OCI-LY1 (cell line): Measurements from ENCODE around the gene TRAPPC1.

Experiments
- H2AFZ ChIP-seq: fragments of 200-600 bp; sonication (generic), shearing (Covaris generic); 2 replicates; pipeline ENCODE4 v1.6.0; 2014; ENCODE audit warnings: antibody characterized with exemption, mild to moderate bottlenecking, low read length
- H3F3A ChIP-seq: fragments of 200-600 bp; sonication (generic), shearing (Covaris generic); 2 replicates; pipeline ENCODE4 v1.6.0; 2014; ENCODE audit warnings: mild to moderate bottlenecking, antibody characterized with exemption, low read length, moderate library complexity; ENCODE audit not compliant: insufficient read depth
- H3K27ac ChIP-seq: fragments of 200-600 bp; sonication (generic); 2 replicates; pipeline ENCODE4 v1.5.1; 2014; ENCODE audit warnings: low read length, mixed run types, mild to moderate bottlenecking, low read depth; ENCODE audit not compliant: poor library complexity, severe bottlenecking
- H3K27me3 ChIP-seq: fragments of 200-600 bp; sonication (generic); 2 replicates; pipeline ENCODE4 v1.6.0; 2014; ENCODE audit warnings: antibody characterized with exemption, mild to moderate bottlenecking, low read length, moderate library complexity; ENCODE audit not compliant: insufficient read depth
- H3K36me3 ChIP-seq: fragments of 200-600 bp; sonication (generic); 2 replicates; pipeline ENCODE4 v1.6.1; 2014; ENCODE audit warnings: mild to moderate bottlenecking, antibody characterized with exemption, low read length, moderate library complexity, mixed read lengths; ENCODE audit not compliant: insufficient read depth
- H3K4me1 ChIP-seq: fragments of 200-600 bp; sonication (generic); 2 replicates; pipeline ENCODE4 v1.5.1; 2014; ENCODE audit warnings: mild to moderate bottlenecking, low read length, moderate library complexity; ENCODE audit not compliant: insufficient read depth, severe bottlenecking
- H3K4me2 ChIP-seq: fragments of 200-600 bp; sonication (generic), shearing (Covaris generic); 2 replicates; pipeline ENCODE4 v1.6.1; 2014; ENCODE audit warnings: low read length
- H3K4me3 ChIP-seq: fragments of 200-600 bp; sonication (generic); 2 replicates; pipeline ENCODE4 v1.5.1; 2014; ENCODE audit warnings: low read length, low read depth, mild to moderate bottlenecking, mixed read lengths; ENCODE audit not compliant: poor library complexity, severe bottlenecking
- H3K79me2 ChIP-seq: fragments of 200-600 bp; shearing (Covaris generic); 2 replicates; pipeline ENCODE4 v1.6.1; 2016; ENCODE audit warnings: mixed run types, low read length, mixed read lengths; ENCODE audit not compliant: insufficient read depth
- H3K9ac ChIP-seq: fragments of 200-600 bp; sonication (generic), shearing (Covaris generic); 2 replicates; pipeline ENCODE4 v1.6.1; 2014; ENCODE audit warnings: mild to moderate bottlenecking, low read length, mixed read lengths
- H3K9me2 ChIP-seq: fragments of 200-600 bp; sonication (generic), shearing (Covaris generic); 2 replicates; pipeline ENCODE4 v1.6.1; 2014; ENCODE audit warnings: low read depth, mild to moderate bottlenecking, low read length, mixed read lengths
- H3K9me3 ChIP-seq: fragments of 200-600 bp; shearing (Covaris generic); 2 replicates; pipeline ENCODE4 v1.6.1; 2014; ENCODE audit warnings: low read length, mixed read lengths
- H4K20me1 ChIP-seq: fragments of 200-600 bp; sonication (generic), shearing (Covaris generic); 2 replicates; pipeline ENCODE4 v1.6.0; 2016; ENCODE audit warnings: mild to moderate bottlenecking, low read length; ENCODE audit not compliant: insufficient read depth
- CTCF ChIP-seq: fragments of 200-600 bp; sonication (generic), shearing (Covaris generic); IDR thresholded peaks from 2 replicates; pipeline ENCODE4 v1.5.1; 2017; ENCODE audit warnings: mild to moderate bottlenecking, antibody characterized with exemption, low read length, moderate library complexity, mixed read lengths
- EZH2 ChIP-seq: fragments of 200-600 bp; sonication (generic), shearing (Covaris generic); IDR thresholded peaks from 2 replicates; pipeline ENCODE4 v1.8.0; 2017; ENCODE audit warnings: borderline replicate concordance, mixed run types, mild to moderate bottlenecking, antibody characterized with exemption, low read length, moderate library complexity, mixed read lengths

The TRAPPC1 gene

GRCh38 chr17:7943291-7943690 is 11.5 kb upstream of the TRAPPC1 start:
- no peaks in the 10 kb centered on the region for H3F3A ChIP-seq
- no peaks in the 10 kb centered on the region for H3K4me1 ChIP-seq
- H3K27ac ChIP-seq: no peak overlapping the region
- no peak overlapping the region for H2AFZ ChIP-seq
- no peaks in the 10 kb centered on the region for H3K9me3 ChIP-seq
- TF ChIP-seq CTCF: no peak
- no peak for TF ChIP-seq EZH2
- no peaks in the 10 kb centered on the region for H4K20me1 ChIP-seq
- H3K36me3 ChIP-seq: peaks cover 90% of the 10 kb centered on the region
- H3K79me2 ChIP-seq: no peaks in the 10 kb centered on the region
- no peak overlapping the region for H3K9ac ChIP-seq
- H3K4me2 ChIP-seq: no peak overlapping the region
- H3K27me3 ChIP-seq: no peaks in the 10 kb centered on the region
- H3K4me3 ChIP-seq: no peak overlapping the region
- no peaks in the 10 kb centered on the region for H3K9me2 ChIP-seq

- H3K9me3 ChIP-seq: no peaks in the 10 kb centered on the region
- H3K27me3 ChIP-seq: no peaks in the 10 kb centered on the region
- H3K4me1 ChIP-seq: no peaks in the 10 kb centered on the region
- no peaks in the 10 kb centered on the region for H3F3A ChIP-seq
- H3K4me2 ChIP-seq: no peak overlapping the region
- no peak overlapping the region for H3K4me3 ChIP-seq
- no peak overlapping the region for H3K27ac ChIP-seq
- H3K79me2 ChIP-seq: no peaks in the 10 kb centered on the region
- peaks cover 85% of the 10 kb centered on the region for H3K36me3 ChIP-seq
- no peaks in the 10 kb centered on the region for H4K20me1 ChIP-seq
- H2AFZ ChIP-seq: no peak overlapping the region
- no peaks in the 10 kb centered on the region for H3K9me2 ChIP-seq
- no peak overlapping the region for H3K9ac ChIP-seq
- TF ChIP-seq EZH2: no peak
Observed at GRCh38 chr17:7940743-7941142, 9.0 kb upstream of the TRAPPC1 start.

GRCh38 chr17:7940034-7940433 is 8.3 kb upstream of the TRAPPC1 start:
- H2AFZ ChIP-seq: no peak overlapping the region
- no peaks in the 10 kb centered on the region for H3F3A ChIP-seq
- H3K9ac ChIP-seq: no peak overlapping the region
- TF ChIP-seq EZH2 (no peak), CTCF (no peak)
- no peaks in the 10 kb centered on the region for H3K4me1 ChIP-seq
- H3K9me3 ChIP-seq: no peaks in the 10 kb centered on the region
- H4K20me1 ChIP-seq: no peaks in the 10 kb centered on the region
- H3K79me2 ChIP-seq: no peaks in the 10 kb centered on the region
- no peaks in the 10 kb centered on the region for H3K9me2 ChIP-seq
- H3K4me2 ChIP-seq: no peak overlapping the region
- H3K27ac ChIP-seq: no peak overlapping the region
- H3K27me3 ChIP-seq: no peaks in the 10 kb centered on the region
- H3K36me3 ChIP-seq: peaks cover 85% of the 10 kb centered on the region
- no peak overlapping the region for H3K4me3 ChIP-seq

GRCh38 chr17:7935859-7936258 is 4.1 kb upstream of the TRAPPC1 start:
- no peak overlapping the region for H2AFZ ChIP-seq
- no peak overlapping the region for H3K4me3 ChIP-seq
- H3K4me1 ChIP-seq: peaks cover 28% of the 10 kb centered on the region
- H3K27ac ChIP-seq: no peak overlapping the region
- TF ChIP-seq CTCF (no peak), EZH2 (no peak)
- 0 out of 2 replicates have a peak, but pooled peaks cover 4% of the 10 kb centered on the region for H3K79me2 ChIP-seq
- peaks cover 51% of the 10 kb centered on the region for H3K36me3 ChIP-seq
- H3F3A ChIP-seq: no peaks in the 10 kb centered on the region
- no peaks in the 10 kb centered on the region for H3K9me2 ChIP-seq
- no peaks in the 10 kb centered on the region for H3K9me3 ChIP-seq
- H3K27me3 ChIP-seq: no peaks in the 10 kb centered on the region
- no peak overlapping the region for H3K4me2 ChIP-seq
- H3K9ac ChIP-seq: no peak overlapping the region
- H4K20me1 ChIP-seq: no peaks in the 10 kb centered on the region
